ENCODE measurements around the gene TMEM170B. TPM values are rescaled to one million over a fixed set of nuclear protein-coding genes. Genes with fewer than 3 reads are reported as not detected.
"Not testable (repeated sequence)": the region's sequence is repeated elsewhere in the genome, so short reads cannot be mapped to it uniquely, and the experiment has no call there.

TMEM170B gene
- total RNA-seq, 1 experiment from 2014 or later = 6.3 TPM

DNA sequence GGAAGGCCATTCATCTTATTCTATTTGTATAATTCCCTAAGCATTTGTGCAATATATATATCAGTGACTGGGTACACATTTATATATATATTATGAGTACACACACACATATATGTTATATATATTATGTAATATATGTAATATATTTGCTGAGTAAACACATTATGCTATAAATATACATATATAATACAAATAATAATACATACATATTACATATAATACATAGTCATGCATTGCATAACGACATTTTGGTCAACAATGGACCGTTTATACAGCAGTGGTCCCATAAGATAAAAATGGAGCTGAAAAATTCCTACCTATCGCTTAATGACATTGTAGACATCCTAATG is 11.4 kb upstream of the TMEM170B start:
- DNase-seq (ENCODE audit: low spot score) = no peak
- in situ Hi-C loops (cut with HindIII; ENCODE audit: low sequenced_read_pairs) = no loop called here

DNA sequence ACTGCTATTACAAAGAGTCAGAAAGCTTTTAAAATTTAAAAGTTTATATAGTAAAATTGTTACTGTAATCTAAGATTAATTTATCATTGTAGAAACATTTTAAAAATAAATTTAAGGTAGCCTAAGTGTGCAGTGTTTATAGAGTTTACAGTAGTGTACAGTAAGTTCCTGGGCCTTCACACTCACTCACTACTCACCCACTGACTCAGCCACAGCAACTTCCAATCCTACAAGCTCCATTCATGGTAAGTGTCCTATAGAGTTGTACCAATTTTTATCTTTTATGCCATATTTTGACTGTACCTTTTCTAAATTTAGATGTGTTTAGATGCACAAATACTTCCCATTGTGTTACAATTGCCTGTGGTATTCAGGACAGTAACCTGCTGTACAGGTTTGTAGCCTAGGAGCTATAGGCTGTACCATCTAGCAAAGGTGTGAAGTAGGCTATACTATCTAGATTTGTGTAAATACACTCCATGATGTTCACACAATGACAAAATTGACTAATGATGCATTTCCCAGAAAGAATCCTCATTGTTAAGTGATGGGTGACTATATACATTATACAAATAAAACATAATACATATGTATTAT is 10.2 kb upstream of the TMEM170B start:
- no peak for DNase-seq (ENCODE audit: low spot score)

DNA sequence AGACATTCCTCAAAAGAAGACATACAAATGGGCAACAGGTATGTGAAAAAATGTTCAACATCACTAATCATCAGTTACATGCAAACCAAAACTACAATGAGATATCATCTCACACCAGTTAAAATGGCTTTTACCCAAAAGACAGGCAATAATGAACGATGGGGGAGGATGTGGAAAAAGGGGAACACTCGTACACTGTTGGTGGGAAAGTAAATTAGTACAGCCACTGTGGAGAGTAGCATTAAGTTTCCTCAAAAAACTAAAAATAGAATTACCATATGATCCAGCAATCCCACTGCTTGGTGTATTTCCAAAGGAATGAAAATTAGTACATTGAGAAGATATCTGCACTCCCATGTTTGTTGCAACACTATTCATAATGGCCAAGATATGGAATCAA is 8.6 kb upstream of the TMEM170B start:
- in situ Hi-C loops (cut with HindIII; ENCODE audit: low sequenced_read_pairs) = no loop called here
- DNase-seq (ENCODE audit: low spot score) = no peak

More for the DNA sequence above, 10.2 kb upstream of the TMEM170B start:
- in situ Hi-C loops (cut with HindIII; ENCODE audit: low sequenced_read_pairs) = no loop called here

DNA sequence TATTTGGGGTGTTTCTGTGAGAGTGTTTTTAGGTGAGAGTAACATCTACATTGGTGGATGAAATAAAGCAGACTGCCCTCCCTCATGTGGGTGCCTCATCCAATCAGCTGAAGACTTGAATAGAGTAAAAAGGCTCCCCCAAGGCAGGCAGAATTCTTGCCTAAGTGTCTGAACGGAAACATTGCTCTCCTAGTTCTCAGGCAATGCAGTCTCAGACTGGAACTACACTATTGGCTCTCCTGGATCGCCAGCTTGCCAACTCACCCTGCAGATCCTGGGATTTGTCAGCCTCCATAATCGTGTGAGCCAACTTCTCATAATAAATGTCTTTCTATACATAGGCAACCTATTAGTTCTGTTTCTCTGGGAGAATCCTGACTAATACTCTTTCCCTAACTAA is 5.5 kb upstream of the TMEM170B start:
- in situ Hi-C loops (cut with HindIII; ENCODE audit: low sequenced_read_pairs) = no loop called here
- peak; percentile 71 for DNase-seq (ENCODE audit: low spot score)

DNA sequence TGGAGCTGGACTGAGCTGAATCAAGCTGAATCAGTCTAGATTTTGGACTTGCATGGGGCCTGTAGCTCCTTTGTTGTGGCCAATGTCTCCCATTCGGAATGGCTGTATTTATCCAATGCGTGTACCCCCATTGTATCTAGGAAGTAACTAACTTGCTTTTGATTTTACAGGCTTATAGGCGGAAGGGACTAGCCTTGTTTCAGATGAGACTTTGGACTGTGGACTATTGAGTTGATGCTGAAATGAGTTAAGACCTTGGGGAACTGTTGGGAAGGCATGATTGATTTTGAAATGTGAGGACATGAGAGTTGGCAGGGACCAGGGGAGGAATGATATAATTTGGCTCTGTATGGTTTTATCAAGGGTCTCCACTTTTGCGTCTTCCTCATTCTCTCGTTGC is 3.0 kb upstream of the TMEM170B start:
- DNase-seq (ENCODE audit: low spot score) = no peak
- in situ Hi-C loops (cut with HindIII; ENCODE audit: low sequenced_read_pairs) = no loop called here

DNA sequence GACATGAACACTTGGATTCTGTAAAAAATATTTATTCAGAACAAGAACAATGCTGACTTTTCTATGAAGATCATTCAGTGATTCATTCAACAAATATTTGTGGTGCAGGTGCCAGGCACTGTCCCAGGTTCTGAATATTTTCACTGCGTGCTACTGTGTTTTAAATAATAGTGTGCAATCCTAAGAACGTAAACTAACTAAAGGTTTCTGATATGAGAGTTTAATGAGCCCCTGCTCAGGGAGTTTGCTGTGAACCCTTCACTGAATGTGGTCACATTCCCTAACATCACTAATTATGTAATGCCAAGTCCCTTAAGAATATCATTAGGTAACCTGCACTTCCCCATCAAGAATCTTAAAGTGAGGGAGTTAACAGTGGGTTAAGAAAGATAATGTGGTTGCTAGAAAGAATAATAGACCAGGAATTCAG is 1.7 kb upstream of the TMEM170B start:
- in situ Hi-C loops (cut with HindIII; ENCODE audit: low sequenced_read_pairs) = no loop called here
- DNase-seq (ENCODE audit: low spot score) = no peak

DNA sequence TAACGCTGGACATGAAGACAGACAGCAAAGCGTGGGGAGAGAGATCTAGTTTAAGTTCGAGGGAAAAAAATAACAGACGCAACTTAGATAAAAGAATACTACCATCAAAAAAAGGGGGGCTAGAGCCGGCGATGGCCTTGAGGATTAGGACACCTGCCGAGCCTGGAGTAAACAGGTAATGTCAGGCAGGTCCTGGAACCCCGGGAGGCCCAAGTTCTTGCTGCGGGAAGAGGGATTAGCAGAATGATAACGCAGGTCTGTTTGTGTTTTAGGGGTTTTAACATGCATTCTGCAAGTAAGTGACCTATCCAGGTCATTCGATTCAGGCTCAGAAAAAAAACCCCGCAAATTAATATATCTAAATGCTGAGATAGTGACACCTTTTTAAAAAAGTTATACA is 754 bp upstream of the TMEM170B start:
- peak; percentile 70 for DNase-seq (ENCODE audit: low spot score)
- in situ Hi-C loops (cut with HindIII; ENCODE audit: low sequenced_read_pairs) = no loop called here

DNA sequence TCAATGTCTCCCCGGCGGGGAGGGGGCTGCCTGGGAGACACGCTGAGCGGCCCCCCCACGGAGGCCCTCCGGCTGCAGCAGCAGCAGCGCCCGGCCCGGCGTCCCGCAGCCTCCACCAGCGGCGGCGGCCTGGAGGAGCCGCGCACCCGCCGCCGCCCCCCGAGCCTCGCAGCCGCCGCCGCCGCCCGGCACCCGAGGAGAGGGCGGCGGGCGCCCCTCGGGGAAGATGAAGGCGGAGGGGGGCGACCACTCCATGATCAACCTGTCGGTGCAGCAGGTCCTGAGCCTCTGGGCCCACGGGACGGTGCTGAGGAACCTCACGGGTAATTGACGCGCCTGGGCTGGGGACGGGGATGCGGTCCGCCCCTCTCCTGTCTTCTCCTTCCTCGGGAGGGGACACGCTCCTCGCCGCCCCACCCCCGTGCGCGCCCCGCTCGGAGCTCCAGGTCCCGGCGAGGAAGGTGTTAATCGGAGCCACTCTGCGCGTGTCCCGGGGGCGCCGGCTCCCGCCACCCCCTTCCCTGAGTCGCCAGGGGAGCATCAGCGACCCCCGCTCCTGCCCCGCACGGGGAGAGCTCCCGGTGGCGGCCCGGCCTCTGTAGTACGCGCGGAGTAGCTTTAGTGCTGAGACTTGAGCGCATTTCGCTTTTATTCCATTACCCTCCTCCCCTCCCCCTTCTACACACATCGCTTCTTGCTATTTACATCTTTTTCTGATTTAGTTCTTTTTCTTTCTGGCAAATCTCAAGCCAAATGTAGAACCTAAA is 686 bp downstream of the TMEM170B start:
- in situ Hi-C loops (cut with HindIII; ENCODE audit: low sequenced_read_pairs) = no loop called here
- DNase-seq (ENCODE audit: low spot score) = peak; percentile 55

DNA sequence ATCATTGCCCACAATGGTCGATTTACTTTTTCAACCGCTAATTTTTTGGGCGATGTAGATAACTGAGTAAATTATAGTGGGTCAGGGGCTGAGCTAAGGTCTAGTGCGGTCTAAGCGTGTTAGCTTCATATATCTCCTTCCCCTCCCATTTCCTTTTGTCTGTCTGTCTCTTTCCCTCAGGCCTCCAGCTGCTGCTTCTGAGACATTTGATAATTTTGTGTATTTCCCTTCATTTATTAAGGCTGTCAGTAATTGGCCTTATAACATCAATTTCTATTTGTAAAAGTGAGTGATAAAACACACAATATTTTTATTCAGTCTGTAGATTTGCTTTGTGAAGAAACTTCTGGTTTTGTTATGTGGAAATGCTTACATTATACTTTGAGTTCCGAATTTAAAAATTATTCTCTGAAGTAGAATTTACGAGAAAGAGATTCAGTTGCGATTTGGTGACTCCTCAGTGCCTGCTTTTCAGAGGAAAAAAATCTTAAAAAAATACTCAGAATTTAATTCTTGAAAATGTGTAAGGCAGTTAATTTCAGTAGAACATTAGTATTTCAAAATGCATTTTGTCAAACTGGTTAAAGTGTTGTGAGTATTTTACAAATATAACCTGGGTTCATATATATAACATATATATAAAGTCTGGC is 1.4 kb downstream of the TMEM170B start:
- DNase-seq (ENCODE audit: low spot score) = no peak
- in situ Hi-C loops (cut with HindIII; ENCODE audit: low sequenced_read_pairs) = no loop called here

DNA sequence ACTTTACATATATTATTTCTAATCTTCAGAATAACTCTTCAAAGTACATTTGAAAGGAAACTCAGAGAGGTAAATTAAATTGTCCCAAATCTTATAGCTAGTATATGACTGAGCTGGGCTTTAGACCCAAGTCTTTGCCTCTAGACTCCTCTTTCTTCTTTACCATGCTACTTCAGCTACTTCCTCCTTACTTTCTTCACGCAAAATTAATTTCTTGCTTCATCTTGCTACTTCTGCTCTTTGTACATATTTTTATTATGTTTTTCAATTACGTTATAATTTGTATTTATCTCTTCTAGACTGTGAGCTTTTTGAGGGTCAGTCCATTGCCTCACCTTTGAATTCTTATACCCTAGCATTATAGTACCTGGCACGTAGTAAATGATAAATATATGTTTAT is 5.3 kb downstream of the TMEM170B start:
- in situ Hi-C loops (cut with HindIII; ENCODE audit: low sequenced_read_pairs) = no loop called here

DNA sequence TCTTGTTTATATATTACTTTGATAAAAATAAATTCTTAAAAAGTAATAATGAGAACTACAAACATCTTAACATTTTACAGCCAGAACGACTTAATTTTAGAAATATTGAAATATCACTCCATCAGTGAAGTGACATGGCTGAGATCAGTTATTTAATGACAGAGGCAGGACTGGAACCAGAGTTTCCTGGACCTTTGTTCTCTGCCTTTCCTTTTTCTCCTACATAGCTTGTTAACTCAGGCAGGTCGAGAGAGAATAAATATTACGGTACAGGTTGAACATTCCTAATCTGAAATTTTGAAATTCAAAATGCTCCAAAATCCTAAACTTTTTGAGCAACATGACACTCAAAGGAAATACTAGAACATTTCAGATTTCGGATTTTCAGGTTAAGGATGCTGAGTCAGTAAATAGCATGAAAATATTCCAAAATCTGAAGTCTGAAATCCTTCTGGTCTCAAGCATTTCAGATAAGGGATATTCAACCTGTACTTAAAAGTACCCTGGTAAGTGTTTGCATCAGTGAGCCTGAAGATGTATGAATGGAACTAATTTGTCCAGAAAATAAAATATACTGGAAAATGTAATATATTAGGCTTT is 6.5 kb downstream of the TMEM170B start:
- no peak for DNase-seq (ENCODE audit: low spot score)
- in situ Hi-C loops (cut with HindIII; ENCODE audit: low sequenced_read_pairs) = no loop called here

More for the DNA sequence above, 5.3 kb downstream of the TMEM170B start:
- no peak for DNase-seq (ENCODE audit: low spot score)

DNA sequence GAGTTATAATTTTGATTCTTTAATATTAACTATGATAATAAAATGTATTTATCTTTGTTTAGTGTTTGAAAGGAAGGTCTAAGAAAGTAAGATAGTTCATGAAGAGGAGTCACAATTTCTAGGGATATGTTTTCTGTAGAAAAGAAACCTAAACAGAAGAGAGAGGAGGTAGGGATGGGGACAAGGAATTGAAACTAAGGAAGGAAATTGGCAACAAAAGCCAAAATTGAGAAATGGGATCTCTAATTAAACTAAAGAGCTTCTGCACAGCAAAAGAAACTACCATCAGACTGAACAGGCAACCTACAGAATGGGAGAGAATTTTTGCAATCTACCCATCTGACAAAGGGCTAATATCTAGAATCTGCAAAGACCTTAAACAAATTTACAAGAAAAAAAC is 10.3 kb downstream of the TMEM170B start:
- in situ Hi-C loops (cut with HindIII; ENCODE audit: low sequenced_read_pairs); DNase-seq (ENCODE audit: low spot score): not testable (repeated sequence)

DNA sequence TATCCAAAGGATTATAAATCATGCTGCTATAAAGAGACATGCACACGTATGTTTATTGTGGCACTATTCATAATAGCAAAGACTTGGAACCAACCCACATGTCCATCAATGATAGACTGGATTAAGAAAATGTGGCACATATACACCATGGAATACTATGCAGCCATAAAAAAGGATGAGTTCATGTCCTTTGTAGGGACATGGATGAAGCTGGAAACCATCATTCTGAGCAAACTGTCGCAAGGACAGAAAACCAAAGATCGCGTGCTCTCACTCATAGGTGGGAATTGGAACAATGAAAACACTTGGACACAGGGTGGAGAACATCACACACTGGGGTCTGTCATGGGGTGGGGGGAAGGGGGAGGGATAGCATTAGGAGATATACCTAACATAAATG is 11.0 kb downstream of the TMEM170B start:
- in situ Hi-C loops (cut with HindIII; ENCODE audit: low sequenced_read_pairs); DNase-seq (ENCODE audit: low spot score): not testable (repeated sequence)

DNA sequence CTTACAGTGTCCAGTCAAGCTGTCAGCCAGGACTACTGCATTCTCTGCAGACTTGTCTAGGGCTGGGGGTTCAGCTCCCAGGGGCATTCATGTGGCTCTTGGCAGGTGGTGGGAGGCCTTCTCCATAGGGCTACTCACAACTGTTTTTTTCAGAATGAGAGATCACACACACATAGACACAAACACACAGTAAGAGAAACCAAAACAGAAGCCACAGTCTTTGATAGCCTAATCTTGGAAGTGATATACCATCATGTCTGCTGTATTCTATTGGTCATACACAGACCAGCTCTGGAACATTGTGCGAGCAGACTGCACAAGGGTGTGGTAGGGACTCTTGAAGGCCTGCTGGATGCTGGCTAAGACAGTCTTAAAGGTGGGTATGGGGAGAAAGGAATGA is 13.5 kb downstream of the TMEM170B start:
- no peak for DNase-seq (ENCODE audit: low spot score)
- in situ Hi-C loops (cut with HindIII; ENCODE audit: low sequenced_read_pairs) = no loop called here

DNA sequence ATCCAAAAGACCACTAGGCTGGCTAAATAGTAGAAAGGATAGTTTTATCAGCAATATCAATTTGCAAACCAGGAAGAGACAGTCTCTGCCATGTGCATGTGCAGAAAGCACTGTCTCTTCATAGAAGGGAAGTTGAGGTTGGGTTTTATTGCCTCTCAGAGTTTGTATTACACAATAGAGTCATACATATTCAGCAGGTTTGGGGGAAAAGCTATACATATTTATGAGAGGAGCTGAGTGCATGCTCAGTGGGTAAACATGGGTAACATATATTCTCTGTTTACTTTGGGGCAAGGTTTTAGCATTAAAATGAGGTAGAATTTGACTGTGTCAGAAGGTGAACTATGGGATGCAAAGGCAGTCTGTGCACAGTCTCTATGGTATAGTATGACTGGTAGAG is 14.9 kb downstream of the TMEM170B start:
- in situ Hi-C loops (cut with HindIII; ENCODE audit: low sequenced_read_pairs) = no loop called here
- no peak for DNase-seq (ENCODE audit: low spot score)

DNA sequence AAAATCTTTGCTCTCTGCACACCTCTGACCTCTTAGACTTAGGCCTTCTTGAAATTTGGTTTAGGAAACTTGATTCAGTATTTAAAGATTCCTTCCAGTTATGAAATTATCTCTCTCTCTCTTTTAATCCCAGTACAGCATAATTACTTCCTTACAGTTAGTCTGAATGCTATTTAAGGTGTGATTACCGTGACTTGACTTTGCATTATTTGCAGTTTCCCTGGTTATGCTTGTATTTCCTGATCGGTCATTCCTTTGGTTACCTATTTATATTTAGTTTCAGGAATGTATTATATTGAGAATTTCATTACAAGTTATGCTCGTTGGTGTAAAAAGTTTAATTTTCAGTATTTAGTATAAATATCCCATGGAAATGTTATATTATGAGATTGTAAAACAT is 16.3 kb downstream of the TMEM170B start:
- in situ Hi-C loops (cut with HindIII; ENCODE audit: low sequenced_read_pairs) = no loop called here
- DNase-seq (ENCODE audit: low spot score) = no peak

DNA sequence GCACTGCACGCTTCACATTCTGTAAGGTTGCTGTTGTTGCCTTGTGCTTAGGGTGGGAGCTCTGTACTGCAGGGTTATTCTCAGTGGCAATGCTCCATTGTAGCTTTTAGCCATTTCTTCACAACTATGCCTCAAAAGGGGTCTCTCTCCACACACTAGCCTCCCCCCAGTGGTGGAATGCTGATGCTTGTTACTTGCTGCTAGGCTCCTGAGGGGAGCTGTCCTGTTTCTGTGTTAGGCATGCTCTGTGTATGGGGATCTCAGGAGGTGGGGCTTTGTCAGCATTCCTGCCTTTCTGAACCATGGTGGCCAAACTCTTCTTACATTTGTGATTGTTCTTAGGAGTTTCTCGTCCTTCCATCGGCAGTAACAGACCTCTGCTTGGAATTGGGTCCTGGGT is 18.8 kb downstream of the TMEM170B start:
- in situ Hi-C loops (cut with HindIII; ENCODE audit: low sequenced_read_pairs) = no loop called here
- no peak for DNase-seq (ENCODE audit: low spot score)

DNA sequence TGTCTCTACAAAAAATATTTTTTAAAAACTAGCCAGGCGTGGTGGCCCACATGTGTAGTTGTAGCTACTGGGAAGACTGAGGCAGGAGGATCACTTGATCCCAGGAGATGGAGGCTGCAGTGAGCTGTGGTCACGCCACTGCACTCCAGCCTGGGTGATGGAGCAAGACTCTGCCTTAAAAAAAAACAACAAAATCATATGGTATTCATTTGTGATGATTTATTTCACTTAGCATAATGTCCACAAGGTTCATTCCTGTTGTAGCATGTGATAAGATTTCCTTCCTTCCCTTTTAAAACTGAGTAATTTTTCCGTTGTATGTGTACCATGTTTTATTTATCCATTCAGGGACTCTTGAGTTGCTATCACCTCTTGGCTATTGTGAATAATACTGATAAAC is 26.2 kb downstream of the TMEM170B start:
- in situ Hi-C loops (cut with HindIII; ENCODE audit: low sequenced_read_pairs) = no loop called here
- DNase-seq (ENCODE audit: low spot score) = no peak

DNA sequence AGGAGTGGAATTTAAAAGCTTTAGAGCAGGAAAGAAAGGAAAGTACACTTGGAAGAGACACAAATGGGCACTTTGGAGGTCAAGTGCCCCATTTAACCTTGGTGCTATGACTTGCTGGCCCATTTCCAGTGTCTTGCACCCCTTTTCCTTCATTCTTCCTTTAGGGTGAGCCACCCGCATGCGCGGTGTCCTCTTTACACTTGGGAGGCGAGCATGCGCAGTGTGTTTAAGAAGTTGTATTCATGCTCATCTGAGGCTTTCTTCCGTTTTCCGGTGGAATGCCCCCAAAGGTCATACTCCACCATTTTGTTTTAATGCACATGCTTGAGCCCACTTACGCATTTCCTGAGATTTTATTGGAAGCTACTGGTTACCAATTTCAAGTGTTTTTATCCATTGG is 29.1 kb downstream of the TMEM170B start:
- no peak for DNase-seq (ENCODE audit: low spot score)
- in situ Hi-C loops (cut with HindIII; ENCODE audit: low sequenced_read_pairs) = no loop called here

DNA sequence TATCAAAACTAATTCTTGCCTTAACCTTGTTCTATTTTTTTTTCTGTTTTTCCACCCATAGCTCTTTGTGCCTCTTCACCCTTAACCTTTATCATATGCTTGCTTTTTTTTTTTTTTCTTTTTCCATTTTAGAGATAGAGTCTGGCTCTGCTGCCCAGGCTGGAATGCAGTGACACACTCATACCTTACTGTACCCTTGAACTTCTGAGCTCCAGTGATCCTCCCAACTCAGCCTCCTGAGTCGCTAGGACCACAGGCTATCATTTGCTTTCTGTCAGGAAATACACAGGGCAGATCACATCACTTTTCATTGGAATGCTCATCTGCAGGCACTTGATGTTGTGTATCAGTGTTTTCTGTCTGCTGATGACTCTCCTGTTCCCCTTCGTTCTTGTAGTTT is 33.5 kb downstream of the TMEM170B start:
- in situ Hi-C loops (cut with HindIII; ENCODE audit: low sequenced_read_pairs) = no loop called here

More for the DNA sequence above, 33.5 kb downstream of the TMEM170B start:
- no peak for DNase-seq (ENCODE audit: low spot score)

All from G401 (cell line).